Stimulated activated CD8-positive, alpha-beta memory T cell treated with anti-CD3 and anti-CD28 coated beads, Interleukin-15, amount 100 ng/mL, for 4 hours (primary cell): Measurements from ENCODE around the gene FAM3A.

Source experiments
- DNase-seq, 2 donors: peaks; one replicate each; pipeline ENCODE4 v3.0.0-alpha.2; 2020; ENCODE audit warnings: low read depth in 2 of 2

FAM3A gene

DNA sequence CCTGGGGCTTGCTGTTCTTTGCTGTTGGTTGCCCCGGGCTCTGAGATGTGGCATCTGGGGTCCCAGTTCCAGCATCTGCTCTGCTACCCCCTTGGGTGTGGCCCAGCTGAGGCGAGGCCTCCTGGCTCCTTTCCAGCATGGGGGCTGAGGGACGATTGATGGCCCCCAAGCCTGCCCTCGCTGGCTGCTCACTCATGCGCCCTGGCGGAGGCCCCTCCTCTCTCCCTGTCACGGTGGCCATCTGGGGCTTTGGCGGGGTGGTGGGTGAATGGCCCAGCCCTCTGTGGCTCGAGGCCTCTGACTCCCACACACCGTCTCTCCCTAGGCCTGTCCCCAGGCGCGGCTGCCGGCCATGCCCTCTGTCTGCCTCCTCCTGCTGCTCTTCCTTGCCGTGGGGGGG is 56.2 kb downstream of the FAM3A start:
- DNase-seq: no peak

DNA sequence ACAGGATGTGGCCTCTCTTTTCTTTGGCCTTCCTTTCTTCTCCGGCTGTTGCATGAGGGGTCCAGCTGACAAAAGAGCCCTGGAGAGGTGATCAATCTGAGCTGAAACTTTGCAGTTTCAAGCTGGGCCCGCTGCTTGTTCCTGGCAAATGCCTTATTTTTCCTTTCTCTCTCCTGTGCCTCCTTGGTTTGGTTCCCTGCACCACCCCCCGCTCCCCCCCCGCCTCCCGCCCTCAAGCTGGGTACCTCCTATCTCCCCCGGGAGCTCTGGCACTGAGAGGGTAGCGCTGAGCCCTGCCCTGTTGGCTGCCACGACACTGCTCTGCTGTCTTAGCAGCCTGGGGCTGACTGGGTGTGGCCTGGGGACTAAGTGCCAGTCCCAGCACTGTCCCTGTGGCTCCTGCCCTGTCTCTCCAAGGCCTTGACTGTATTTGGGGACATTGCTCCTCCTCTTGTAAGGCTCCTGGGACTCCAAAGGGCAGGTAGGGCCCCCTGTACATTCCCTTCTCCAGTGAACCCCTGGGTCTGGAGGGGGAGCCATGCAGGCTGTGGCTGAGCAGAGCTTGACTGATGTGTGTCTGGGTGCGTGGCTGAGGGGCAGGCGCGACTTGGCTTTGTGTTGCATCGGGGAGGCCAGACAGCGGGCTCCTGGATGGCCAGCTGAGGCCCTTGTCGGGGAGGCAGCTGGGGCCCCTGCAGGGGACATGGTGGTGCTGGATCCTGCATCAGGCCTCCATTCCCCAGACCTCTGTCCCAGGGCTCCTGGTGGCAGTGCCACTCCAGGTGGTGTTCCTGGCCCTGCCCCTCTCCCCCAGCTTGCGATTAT is 56.9 kb downstream of the FAM3A start:
- DNase-seq: no peak

DNA sequence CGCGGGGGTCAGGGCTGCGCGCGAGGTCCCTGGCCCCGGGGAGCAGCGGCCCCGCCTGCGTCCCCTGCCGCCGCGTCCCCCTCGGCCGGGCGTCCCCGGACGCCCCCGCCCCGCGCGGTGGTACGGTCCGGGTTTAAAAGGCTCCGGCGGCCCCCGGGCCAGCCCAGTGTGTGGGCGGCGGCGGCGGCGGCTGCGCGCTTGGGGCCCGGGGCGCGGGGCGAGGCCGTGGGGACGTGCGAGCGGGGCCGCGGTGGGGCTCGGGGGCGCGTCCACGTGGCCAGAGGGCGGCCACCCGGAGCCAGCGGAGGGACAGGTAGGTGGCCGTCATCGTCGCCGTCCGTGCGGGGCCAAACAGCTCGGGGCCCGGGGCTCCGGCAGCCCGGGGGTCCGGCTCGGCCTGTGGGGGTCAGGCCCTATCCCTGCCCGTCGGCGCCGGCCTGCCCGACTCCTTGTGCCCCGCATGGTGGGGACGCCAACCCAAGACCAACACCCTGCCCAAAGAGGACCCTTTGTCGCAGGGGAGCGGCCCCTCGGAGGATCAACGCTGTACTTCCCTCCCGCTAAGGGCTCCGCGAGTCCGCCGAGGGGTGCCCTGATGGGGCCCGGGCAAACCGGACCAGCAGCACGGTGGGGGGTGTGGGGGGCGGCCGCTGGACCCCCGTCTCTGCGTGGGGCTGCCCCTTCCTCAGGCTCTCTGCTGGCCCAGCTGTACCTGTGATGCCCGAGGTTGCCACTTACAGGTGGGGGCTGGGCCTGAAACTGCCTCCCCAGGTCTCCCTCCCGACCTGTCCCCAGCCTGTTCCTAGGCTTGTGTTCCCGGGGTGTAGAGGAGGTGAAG is 57.7 kb downstream of the FAM3A start, which contains the start of gene PLXNA3:
Gene PLXNA3, plus strand, starts transcription at position 166 of the 838 bp plus-strand sequence. CDS start 1,903 bp downstream, outside the sequence.
- DNase-seq: peak; percentile 19 to 48

DNA sequence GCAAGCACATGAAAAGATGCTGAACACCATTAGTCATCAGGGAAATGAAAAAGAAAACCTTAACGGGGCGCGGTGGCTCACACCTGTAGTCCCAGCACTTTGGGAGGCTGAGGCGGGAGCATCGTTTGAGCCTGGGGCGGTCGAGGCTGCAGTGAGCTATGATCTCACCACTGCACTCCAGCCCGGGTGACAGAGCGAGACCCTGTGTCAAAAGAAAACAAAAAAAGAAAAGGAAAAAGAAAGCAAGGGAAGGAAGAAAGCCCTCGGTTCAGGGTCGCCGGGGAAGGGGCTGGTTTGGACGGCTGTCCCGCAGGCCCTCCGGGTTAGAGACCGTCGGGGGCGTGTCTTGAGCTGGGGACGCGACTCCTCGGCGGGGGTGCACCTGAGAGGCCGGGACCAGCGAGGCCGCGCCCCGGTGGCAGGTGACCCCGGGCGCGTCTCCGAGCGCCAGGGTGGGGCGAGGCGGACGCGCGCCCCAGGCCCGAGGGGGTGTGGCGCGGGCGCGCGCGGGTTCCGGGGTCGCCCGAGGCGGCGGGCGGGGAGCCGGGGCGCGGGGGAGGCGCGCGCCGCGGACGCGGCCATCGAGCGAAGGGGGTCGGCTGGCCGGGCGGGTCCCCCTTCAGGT is 58.4 kb downstream of the FAM3A start:
- peak in 1 of 2 donors; percentile 23 for DNase-seq
